Measurements from ENCODE around the gene MED26.

DNA sequence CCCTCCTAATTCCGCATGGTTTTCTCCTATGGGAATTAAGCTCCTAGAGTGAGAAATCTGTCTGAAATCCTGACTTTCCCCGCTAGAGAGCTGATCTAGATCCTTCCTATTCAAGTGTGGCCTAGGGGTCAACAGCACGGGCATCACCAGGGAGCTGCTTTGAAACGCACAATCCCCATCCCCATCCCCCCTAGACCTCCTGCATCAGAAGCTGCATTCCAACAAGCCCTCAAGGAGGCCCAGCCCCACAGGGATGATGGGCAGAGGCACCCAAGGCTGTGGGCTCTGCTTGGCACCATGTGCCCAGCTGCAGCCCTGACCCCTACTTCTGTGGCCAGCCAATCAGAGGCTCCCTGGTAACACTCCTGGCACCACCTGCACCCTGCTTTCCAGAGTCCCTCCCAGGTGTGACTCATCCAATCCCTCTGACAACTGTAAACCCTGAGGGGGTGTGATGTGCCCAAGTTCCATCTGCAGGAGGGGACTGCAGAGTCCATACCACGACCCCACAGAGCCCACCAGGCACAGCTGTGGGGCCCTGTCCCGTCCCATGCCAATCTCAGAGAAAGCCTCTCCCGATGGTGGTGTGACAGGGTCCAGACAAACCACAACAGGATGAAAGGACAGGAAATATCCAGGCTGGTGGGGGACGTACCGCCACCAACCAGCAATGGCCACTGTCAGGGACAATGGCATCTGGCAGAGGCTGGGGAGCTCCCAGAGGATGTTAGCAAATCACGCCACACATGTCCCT, 36.0 kb downstream of the MED26 start:
- TF ChIP-seq, protein P1, sequence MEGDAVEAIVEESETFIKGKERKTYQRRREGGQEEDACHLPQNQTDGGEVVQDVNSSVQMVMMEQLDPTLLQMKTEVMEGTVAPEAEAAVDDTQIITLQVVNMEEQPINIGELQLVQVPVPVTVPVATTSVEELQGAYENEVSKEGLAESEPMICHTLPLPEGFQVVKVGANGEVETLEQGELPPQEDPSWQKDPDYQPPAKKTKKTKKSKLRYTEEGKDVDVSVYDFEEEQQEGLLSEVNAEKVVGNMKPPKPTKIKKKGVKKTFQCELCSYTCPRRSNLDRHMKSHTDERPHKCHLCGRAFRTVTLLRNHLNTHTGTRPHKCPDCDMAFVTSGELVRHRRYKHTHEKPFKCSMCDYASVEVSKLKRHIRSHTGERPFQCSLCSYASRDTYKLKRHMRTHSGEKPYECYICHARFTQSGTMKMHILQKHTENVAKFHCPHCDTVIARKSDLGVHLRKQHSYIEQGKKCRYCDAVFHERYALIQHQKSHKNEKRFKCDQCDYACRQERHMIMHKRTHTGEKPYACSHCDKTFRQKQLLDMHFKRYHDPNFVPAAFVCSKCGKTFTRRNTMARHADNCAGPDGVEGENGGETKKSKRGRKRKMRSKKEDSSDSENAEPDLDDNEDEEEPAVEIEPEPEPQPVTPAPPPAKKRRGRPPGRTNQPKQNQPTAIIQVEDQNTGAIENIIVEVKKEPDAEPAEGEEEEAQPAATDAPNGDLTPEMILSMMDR (IDR thresholded peaks at IDR 0.05; ENCODE audit: insufficient read depth, low read depth, low read length): no peak
- no peak for TF ChIP-seq EZH2 (IDR thresholded peaks at IDR 0.05; ENCODE audit: insufficient read depth, low read length)
